Ectodermal cell (in vitro differentiated cells): ENCODE data around the gene CYFIP1.

Experiments
- H3K27ac ChIP-seq: 2 replicates; pipeline ENCODE4 v1.7.0; 2013; ENCODE audit warnings: mild to moderate bottlenecking, low read depth, low read length; ENCODE audit not compliant: insufficient read depth, poor library complexity, severe bottlenecking
- H3K27me3 ChIP-seq: 2 replicates; pipeline ENCODE4 v1.7.0; 2013; ENCODE audit warnings: mild to moderate bottlenecking, low read length; ENCODE audit not compliant: insufficient read depth, control insufficient read depth, poor library complexity, severe bottlenecking
- H3K36me3 ChIP-seq: one replicate; pipeline ENCODE4 v1.7.0; 2013; ENCODE audit warnings: low read length; ENCODE audit not compliant: control insufficient read depth, insufficient read depth
- H3K4me1 ChIP-seq: one replicate; pipeline ENCODE4 v1.7.0; 2013; ENCODE audit warnings: low read length; ENCODE audit not compliant: control insufficient read depth, insufficient read depth
- H3K4me3 ChIP-seq: 2 replicates; pipeline ENCODE4 v1.7.0; 2013; ENCODE audit warnings: low read depth, low read length, control low read depth; ENCODE audit not compliant: insufficient read depth
- H3K9me3 ChIP-seq: 2 replicates; pipeline ENCODE4 v1.7.0; 2013; ENCODE audit warnings: mild to moderate bottlenecking, low read length, moderate library complexity; ENCODE audit not compliant: control insufficient read depth
- WGBS, 2 experiments: methylation state at CpG; one replicate each; pipeline ENCODE4 v1.1.7; 2013; ENCODE audit warnings: missing lambda C conversion rate in 2 of 2; 5-methylcytosine and 5-hydroxymethylcytosine counted together

The CYFIP1 gene

DNA sequence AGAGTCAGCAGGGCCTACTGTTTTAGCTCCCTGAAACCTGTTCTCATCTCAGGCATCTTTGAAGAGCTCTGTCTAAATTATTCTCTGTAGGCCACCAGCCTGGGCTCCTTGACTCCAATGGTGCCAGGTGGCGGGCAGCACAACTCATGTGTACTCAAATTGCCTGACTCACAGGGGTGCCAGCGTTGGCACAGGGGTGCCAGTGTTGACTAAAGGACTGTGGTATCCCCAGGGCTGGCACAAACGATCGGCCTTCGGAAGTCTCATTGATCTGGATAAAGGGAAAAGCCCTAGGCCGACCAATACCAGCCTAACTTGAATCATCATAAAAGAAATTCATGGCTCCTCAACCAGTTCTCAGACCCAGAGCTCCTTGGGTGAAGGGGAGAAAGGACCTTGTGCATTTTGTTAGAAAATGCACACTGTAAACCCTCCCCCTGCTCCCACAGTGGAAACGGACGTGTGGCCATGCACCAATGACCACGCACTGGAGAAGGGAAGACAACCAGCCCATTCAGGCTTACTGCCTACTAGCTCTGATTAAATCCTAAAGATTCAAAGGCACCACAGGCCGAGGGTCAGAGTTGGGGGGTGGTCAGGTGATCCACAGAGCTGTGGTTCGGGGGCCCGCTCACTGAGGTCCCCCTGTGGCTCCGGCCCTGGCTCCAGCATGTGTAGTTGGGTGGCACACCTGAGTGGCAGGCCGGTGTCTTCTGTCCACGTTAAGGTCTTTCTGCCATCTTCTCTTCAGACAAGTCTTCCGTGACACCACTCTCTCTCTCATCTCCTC is 72.8 kb downstream of the CYFIP1 start:
- Histone ChIP-seq H3K4me1 (no peaks in the 10 kb centered on the region), H3K27me3 (no peaks in the 10 kb centered on the region), H3K9me3 (no peaks in the 10 kb centered on the region), H3K27ac (no peak overlapping the region), H3K36me3 (peaks cover 27% of the 10 kb centered on the region), H3K4me3 (no peak overlapping the region)
- 90% methylated on average over 16 of the region's 16 CpGs for WGBS, 2 experiments

DNA sequence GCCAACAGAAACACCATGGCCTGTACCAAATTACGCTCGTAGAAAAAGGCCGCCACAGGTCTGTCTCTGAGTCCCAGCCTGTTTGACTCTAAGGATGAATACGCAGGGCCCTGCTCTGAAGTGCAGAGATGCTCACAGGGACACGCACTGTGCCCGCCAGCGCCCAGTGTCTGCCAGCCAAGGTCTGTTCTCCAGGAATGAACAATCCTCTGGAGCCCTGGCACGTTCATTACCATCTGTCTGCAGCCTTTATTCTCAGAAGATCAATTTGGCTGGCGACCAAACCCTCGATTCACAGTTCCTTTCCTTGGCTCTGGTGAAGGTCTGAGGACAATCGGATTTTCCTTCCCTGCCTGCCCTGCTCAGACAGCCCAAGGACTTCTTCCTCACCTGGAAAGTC is 75.4 kb downstream of the CYFIP1 start:
- Histone ChIP-seq H3K9me3 (no peaks in the 10 kb centered on the region), H3K36me3 (peaks cover 22% of the 10 kb centered on the region), H3K27ac (no peak overlapping the region), H3K27me3 (no peaks in the 10 kb centered on the region), H3K4me3 (no peak overlapping the region), H3K4me1 (no peaks in the 10 kb centered on the region)
- WGBS, 2 experiments: 94 to 96% methylated on average over 11 of the region's 11 CpGs

DNA sequence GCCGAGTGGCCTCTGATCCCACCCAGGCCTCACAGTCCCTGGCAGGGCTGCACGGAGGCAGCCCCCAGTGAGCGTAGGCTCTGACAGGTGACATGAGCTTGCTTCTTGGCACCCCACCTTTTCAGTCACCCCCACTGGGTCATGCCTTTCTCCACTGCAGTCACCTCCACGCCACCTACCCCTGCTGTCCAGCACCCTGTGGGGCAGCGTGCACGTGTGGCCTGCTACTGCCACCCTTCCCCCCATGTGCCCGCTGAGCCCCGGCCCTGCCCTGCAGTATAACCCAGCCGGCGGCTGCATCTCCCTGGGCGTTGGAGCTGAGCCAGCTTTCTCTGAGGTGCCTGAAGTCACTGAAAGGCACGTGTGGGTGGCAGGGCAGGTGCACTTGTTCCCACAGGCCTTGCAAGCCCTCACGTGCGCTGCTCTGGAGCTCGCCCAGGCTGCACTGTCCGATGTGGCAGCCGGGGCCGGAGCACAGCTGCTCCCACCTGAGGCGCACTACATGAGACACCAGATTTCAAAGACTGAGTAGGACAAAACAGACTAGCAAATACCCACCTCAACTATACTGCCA is 76.1 kb downstream of the CYFIP1 start:
- 95% methylated on average over 19 of the region's 19 CpGs for WGBS, 2 experiments
- H3K36me3 ChIP-seq: peaks cover 22% of the 10 kb centered on the region

DNA sequence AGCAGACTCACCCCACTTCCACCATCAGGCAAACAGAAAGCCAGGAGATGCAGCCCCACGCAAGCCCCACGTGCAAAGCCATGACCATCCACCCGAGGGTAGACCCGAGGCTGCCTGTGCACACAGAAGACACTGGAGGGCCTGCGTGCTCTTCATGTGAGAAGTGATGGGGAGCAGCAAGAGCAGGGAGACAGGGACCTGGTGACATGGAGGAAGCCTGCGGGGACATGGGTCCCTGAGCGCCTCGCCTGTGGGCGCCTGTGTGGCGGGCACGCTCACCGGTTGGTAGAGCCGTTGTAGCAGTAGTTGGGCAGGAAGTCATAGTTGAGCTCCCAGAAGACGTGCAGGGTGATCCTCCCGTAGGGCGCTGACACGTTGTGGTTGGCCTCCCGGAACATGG is 76.7 kb downstream of the CYFIP1 start:
- Histone ChIP-seq H3K27me3 (no peaks in the 10 kb centered on the region), H3K27ac (no peak overlapping the region), H3K9me3 (no peaks in the 10 kb centered on the region), H3K4me3 (no peak overlapping the region), H3K36me3 (peaks cover 20% of the 10 kb centered on the region), H3K4me1 (no peaks in the 10 kb centered on the region)
- 97% methylated on average over 18 of the region's 18 CpGs for WGBS, 2 experiments

More for the DNA sequence above, 76.1 kb downstream of the CYFIP1 start:
- no peaks in the 10 kb centered on the region for H3K4me1 ChIP-seq
- H3K4me3 ChIP-seq: no peak overlapping the region
- H3K27me3 ChIP-seq: no peaks in the 10 kb centered on the region
- H3K9me3 ChIP-seq: no peaks in the 10 kb centered on the region
- H3K27ac ChIP-seq: no peak overlapping the region

DNA sequence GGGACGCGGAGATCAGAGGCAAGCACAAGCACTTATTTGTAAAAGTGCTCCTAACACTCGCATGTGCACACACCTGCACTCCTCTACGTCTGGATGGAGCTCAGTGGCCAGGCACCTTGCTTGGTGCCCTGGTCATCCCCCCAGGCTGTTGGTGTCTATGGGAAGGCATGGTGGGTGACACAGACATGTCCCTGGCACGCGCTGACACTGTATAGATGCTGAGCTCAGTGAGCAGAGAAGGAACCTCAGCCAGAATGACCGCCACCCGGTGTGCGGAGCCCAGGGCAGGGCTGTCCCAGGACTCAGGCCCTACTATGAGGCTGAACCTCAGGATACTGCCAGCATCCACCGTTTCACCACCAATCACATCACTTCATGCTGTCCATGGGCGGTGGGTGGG is 77.2 kb downstream of the CYFIP1 start:
- no peaks in the 10 kb centered on the region for H3K9me3 ChIP-seq
- no peak overlapping the region for H3K4me3 ChIP-seq
- no peaks in the 10 kb centered on the region for H3K4me1 ChIP-seq
- WGBS, 2 experiments: 90 to 93% methylated on average over 11 of the region's 11 CpGs
- no peak overlapping the region for H3K27ac ChIP-seq
- peaks cover 16% of the 10 kb centered on the region for H3K36me3 ChIP-seq
- no peaks in the 10 kb centered on the region for H3K27me3 ChIP-seq

DNA sequence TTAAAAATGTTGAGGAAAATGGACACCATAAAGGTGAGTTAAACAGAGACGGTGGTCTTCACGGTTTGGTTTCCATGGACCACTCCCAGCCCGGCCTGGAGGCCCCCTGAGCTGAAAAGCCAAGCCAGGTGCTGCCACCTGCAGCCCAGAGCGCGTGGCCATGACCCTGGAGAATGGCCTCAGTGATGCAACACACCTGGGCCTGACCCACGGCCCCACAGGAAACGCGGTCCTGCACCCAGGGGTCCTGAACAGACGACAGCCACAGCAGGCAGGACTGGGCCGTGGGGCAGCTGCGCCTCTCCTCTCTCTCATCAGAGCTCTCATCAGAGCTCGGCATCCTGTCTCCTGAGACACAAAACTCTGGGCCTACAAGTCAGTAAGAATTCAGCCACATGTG is 77.6 kb downstream of the CYFIP1 start:
- Histone ChIP-seq H3K27ac (no peak overlapping the region), H3K36me3 (peaks cover 12% of the 10 kb centered on the region), H3K9me3 (no peaks in the 10 kb centered on the region), H3K4me3 (no peak overlapping the region), H3K27me3 (no peaks in the 10 kb centered on the region), H3K4me1 (no peaks in the 10 kb centered on the region)
- WGBS, 2 experiments: 85 to 87% methylated on average over 12 of the region's 12 CpGs

DNA sequence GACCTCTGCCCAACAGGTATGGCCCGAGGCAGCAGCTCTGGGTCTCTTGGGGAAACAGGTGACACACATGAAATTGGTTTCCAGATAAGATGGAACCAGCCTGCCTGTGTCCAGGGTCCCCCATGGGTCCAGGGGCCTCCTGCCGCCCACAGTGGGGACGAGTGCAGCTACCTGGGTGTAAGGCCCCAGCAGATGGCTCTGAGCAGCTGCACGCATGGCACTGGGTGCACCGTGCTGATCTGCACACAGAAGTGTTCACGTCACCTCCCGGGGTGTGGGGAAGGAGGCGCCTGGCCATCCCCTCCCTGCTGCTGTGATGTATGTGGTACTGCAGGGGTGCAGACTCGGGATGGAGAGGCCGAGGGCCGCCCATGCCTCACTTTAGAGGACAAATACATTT is 78.1 kb downstream of the CYFIP1 start:
- H3K27me3 ChIP-seq: no peaks in the 10 kb centered on the region
- H3K36me3 ChIP-seq: peaks cover 9% of the 10 kb centered on the region
- WGBS, 2 experiments: 96 to 98% methylated on average over 11 of the region's 11 CpGs
- H3K9me3 ChIP-seq: no peaks in the 10 kb centered on the region
- H3K4me3 ChIP-seq: no peak overlapping the region
- no peaks in the 10 kb centered on the region for H3K4me1 ChIP-seq
- no peak overlapping the region for H3K27ac ChIP-seq

DNA sequence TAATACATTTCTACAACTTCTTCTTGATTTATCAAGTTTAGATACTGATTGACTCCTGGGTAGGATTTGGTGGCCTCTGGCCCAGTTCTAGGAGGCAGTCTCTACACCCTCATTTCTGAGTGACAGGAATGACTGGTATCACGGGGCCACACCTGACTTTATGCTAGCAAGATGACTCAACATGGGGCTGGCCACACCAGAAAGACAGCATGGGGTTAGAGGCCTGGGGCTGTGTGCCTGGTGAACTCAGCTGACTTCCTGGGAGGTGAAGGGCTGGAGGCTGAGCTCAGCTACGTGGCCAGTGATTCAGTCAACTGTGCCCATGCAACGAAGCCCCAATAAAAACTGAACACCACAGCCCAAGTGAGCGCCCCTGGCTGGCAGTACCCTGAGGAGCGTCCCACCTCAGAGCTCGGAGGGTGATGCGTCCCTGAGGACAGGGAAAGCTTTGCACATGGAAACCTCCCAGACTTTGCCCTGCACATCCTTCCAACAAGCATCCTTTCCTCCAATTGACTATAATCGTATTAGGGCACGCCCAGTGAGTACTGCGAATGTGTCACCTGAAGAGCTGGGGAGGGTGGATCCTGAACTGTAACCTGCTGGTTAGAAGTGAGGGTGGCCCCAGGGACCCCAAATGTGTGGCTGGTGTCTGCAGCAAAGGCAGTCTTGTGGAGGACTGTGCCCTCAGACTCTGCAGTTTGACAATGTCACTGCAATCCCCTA is 84.5 kb downstream of the CYFIP1 start:
- H3K9me3 ChIP-seq: no peaks in the 10 kb centered on the region
- H3K4me3 ChIP-seq: no peak overlapping the region
- WGBS, 2 experiments: 96 to 98% methylated on average over 10 of the region's 10 CpGs
- H3K36me3 ChIP-seq: peaks cover 8% of the 10 kb centered on the region
- no peaks in the 10 kb centered on the region for H3K27me3 ChIP-seq
- H3K4me1 ChIP-seq: no peaks in the 10 kb centered on the region
- no peak overlapping the region for H3K27ac ChIP-seq

DNA sequence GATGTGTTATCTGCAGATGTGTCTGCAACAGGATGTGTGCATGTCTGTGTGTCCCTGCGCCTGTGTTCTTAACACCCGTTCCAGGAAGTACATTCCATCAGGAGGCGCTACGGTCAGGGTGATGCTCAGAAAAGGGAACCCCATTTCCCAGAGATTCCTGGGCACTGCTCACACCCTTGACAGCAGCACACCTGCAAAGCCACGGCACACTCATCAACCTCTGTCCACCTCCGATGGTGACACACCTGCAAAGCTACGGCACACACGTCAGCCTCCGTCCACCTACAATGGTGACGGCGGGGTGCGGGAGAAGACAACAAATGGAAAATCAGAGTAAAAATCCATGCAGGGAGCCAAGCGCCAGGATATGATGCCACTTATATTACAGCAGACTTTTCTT is 86.3 kb downstream of the CYFIP1 start:
- H3K27me3 ChIP-seq: no peaks in the 10 kb centered on the region
- H3K9me3 ChIP-seq: no peaks in the 10 kb centered on the region
- H3K4me3 ChIP-seq: no peak overlapping the region
- H3K4me1 ChIP-seq: no peaks in the 10 kb centered on the region
- WGBS, 2 experiments: 95% methylated on average over 12 to 13 of the region's 13 CpGs
- H3K27ac ChIP-seq: no peak overlapping the region
- H3K36me3 ChIP-seq: peaks cover 8% of the 10 kb centered on the region

DNA sequence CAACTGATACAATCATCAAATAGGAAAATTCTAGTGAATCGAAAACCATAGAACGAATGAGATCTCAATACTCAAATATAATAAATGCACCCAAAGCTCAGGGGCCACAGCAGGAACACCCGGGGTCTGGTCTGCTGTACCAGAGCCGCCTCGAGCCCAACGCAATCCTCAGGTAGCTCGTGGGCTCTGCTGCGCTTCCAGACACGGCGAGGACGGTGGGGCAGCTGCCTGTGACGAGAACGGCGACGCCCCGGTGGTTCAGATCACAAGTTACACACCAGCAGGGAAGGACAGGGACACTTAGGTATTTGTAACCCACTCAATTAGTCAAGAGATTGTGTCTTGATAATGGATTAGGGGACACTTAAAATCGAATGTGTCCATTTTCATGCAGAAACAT is 87.1 kb downstream of the CYFIP1 start:
- Histone ChIP-seq H3K36me3 (peaks cover 8% of the 10 kb centered on the region), H3K27ac (no peak overlapping the region)

More for the DNA sequence above, 87.1 kb downstream of the CYFIP1 start:
- WGBS, 2 experiments: 94% methylated on average over 17 of the region's 17 CpGs
- no peaks in the 10 kb centered on the region for H3K9me3 ChIP-seq
- no peaks in the 10 kb centered on the region for H3K4me1 ChIP-seq
- no peaks in the 10 kb centered on the region for H3K27me3 ChIP-seq
- H3K4me3 ChIP-seq: no peak overlapping the region
